Measurements from ENCODE around the gene ZNF320.
"Not testable (repeated sequence)": the region's sequence is repeated elsewhere in the genome, so short reads cannot be mapped to it uniquely, and the experiment has no call there.

Gene ZNF320

GRCh38 chr19:52857378-52858191, 39.9 kb downstream of the ZNF320 start, which contains the start of gene ZNF468:
Gene ZNF468, minus strand, starts transcription at chr19:52857619. Its CDS starts 3,347 bp downstream, at chr19:52854272.
- H3K4me3 ChIP-seq (ENCODE audit: low read length): peak within 1 kb of the TSS; percentile 91
- H3K9me3 ChIP-seq (ENCODE audit: insufficient read depth, low read depth, low read length); H3K27ac ChIP-seq (ENCODE audit: low read length); H3K27me3 ChIP-seq (ENCODE audit: insufficient read depth, low read length); H3K4me1 ChIP-seq (ENCODE audit: insufficient read depth, low read length): not testable (repeated sequence)
- H3K9ac ChIP-seq (ENCODE audit: low read depth, low read length): peak within 1 kb of the TSS; percentile 76; the same call in 1 of the 2 replicates
- H3K36me3 ChIP-seq (ENCODE audit: insufficient read depth, low read depth, low read length): peaks cover 16% of the 10 kb centered on the region

GRCh38 chr19:52856540-52857377, 40.7 kb downstream of the ZNF320 start:
- not testable (repeated sequence) for H3K9me3 ChIP-seq (ENCODE audit: insufficient read depth, low read depth, low read length); H3K27ac ChIP-seq (ENCODE audit: low read length); H3K4me1 ChIP-seq (ENCODE audit: insufficient read depth, low read length); H3K27me3 ChIP-seq (ENCODE audit: insufficient read depth, low read length)
- Histone ChIP-seq H3K9ac (ENCODE audit: low read depth, low read length) (peak overlapping the region; percentile 76; the same call in 1 of the 2 replicates), H3K4me3 (ENCODE audit: low read length) (peak overlapping the region; percentile 91), H3K36me3 (ENCODE audit: insufficient read depth, low read depth, low read length) (peaks cover 23% of the 10 kb centered on the region)
